HFFc6 (cell line): ENCODE measurements around the gene NTN3. TPM values are rescaled to one million over a fixed set of nuclear protein-coding genes. Genes with fewer than 3 reads are reported as not detected.

Source experiments
- DNase-seq: peaks from one replicate; pipeline ENCODE4 v3.0.0-alpha.2; 2018
- H3K27ac Mint-ChIP-seq: 2 replicates; pipeline ENCODE4 v1.8.0; 2020; ENCODE audit warnings: mild to moderate bottlenecking, mixed read lengths
- H3K27me3 Mint-ChIP-seq: 2 replicates; pipeline ENCODE4 v1.8.0; 2021; ENCODE audit warnings: mild to moderate bottlenecking, moderate library complexity, mixed read lengths; ENCODE audit not compliant: insufficient read depth
- H3K36me3 Mint-ChIP-seq: 2 replicates; pipeline ENCODE4 v1.8.0; 2021; ENCODE audit warnings: low read depth, mixed read lengths
- H3K4me1 Mint-ChIP-seq: 2 replicates; pipeline ENCODE4 v1.8.0; 2020; ENCODE audit warnings: low read depth, mixed read lengths
- H3K4me3 Mint-ChIP-seq: 2 replicates; pipeline ENCODE4 v1.8.0; 2020; ENCODE audit warnings: mild to moderate bottlenecking, moderate library complexity, mixed read lengths
- H3K9me3 Mint-ChIP-seq: 2 replicates; pipeline ENCODE4 v1.8.0; 2020; ENCODE audit warnings: mild to moderate bottlenecking, mixed read lengths
- long read RNA-seq: library from polyadenylated mRNA; unstranded; transcript quantifications from one replicate; pipeline ENCODE4 v2.0.0, GENCODE V29; 2019
- total RNA-seq, 6 experiments: library from RNA; stranded (reverse); fragmentation: NEBNext Ultra II Directional; extraction: Animal tissue kit (Norgen Biotek cat#: 25700); gene quantifications; 2 replicates in 1 of 6; 3 replicates in 5 of 6; pipeline ENCODE4 v1.2.3, GENCODE V29; 2021
- TF ChIP-seq, protein P1 (sequence below): fragments of 200-600 bp; sonication (generic); IDR thresholded peaks from 2 replicates; pipeline ENCODE4 v1.5.0; 2021; ENCODE audit warnings: antibody characterized with exemption, mild to moderate bottlenecking

NTN3 gene
- under 1 TPM; 0.22 to 0.47 (median 0.33) TPM for total RNA-seq
- long read RNA-seq = 0 reads

DNA sequence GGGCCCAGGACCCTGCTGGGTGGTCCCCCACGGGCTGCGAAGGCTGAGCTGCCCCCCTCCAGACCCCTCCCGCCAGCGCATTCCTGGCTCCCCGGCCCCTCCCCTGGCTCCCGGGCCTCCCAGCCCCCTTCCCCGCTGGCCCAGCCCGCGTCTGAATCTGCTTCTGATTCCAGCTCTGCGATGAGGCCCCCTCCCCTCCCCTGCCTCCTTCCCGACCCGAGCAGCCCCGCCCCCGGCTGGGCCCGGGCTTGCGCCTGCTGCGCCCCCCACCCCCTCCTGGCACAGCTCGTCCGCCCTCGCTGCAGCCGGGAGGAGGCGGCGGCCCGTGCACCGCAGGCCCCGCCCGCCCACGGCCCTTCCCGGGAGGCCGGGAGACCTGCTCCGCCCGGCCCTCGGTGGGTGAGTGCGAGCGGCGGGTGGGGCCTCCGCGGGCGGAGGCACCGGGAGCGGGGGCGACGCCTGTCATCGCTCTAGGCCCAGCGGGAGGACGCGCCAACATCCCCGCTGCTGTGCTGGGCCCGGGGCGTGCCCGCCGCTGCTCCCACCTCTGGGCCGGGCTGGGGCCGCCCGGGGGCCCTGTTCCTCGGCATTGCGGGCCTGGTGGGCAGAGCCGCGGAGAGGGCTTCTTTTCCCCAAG, at the start of gene NTN3:
NTN3 (plus strand) TSS at position 282 of the 637 bp plus-strand sequence. CDS start 405 bp downstream, outside the sequence.
- Mint-ChIP-seq H3K27me3 (no peaks in the 10 kb centered on the region; the same call in 1 of the 2 replicates), H3K4me3 (no peak within 1 kb of the TSS; the same call in 1 of the 2 replicates), H3K9me3 (no peaks in the 10 kb centered on the region), H3K27ac (no peak within 1 kb of the TSS), H3K36me3 (no peaks in the 10 kb centered on the region), H3K4me1 (no peaks in the 10 kb centered on the region)
- TF ChIP-seq, protein P1, sequence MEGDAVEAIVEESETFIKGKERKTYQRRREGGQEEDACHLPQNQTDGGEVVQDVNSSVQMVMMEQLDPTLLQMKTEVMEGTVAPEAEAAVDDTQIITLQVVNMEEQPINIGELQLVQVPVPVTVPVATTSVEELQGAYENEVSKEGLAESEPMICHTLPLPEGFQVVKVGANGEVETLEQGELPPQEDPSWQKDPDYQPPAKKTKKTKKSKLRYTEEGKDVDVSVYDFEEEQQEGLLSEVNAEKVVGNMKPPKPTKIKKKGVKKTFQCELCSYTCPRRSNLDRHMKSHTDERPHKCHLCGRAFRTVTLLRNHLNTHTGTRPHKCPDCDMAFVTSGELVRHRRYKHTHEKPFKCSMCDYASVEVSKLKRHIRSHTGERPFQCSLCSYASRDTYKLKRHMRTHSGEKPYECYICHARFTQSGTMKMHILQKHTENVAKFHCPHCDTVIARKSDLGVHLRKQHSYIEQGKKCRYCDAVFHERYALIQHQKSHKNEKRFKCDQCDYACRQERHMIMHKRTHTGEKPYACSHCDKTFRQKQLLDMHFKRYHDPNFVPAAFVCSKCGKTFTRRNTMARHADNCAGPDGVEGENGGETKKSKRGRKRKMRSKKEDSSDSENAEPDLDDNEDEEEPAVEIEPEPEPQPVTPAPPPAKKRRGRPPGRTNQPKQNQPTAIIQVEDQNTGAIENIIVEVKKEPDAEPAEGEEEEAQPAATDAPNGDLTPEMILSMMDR = no peak
- no peak for DNase-seq

DNA sequence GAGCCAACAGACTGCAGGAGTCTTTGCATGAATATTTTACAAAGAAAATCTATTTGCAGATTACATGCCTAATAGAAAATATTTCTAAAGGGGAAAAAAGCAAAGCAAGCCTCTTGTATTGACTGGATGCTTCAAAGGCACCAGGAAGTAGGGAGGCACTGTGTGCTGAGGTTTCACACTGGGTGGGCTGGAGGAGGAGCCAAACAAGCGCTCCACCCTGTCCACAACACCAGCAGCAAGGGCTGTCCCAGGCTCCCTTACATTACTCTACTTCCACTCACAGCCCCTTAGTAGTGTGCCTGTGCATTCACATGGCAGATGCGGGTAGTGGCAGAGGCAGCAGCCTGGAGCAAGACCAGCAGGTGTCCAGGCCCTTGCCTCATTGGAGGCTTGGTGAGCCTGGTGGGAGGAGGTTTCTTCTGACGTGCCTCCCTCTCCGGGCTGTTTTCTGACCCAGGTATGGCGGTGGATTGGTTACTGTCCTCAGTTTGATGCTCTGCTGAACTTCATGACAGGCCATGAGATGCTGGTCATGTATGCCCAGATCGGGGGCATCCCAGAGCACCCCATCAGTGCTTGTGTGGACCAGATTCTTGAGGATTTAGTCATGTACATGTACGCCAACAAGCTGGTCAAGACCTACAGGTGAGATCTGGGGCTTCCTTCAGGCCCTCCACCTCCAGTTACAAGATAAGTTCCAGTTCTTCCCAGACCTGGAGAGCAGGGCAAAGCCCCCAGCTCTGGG, 48.8 kb upstream of the NTN3 start:
- TF ChIP-seq, protein P1 = no peak
- H3K27ac Mint-ChIP-seq = no peak overlapping the region
- H3K27me3 Mint-ChIP-seq = peaks cover 5% of the 10 kb centered on the region
- no peaks in the 10 kb centered on the region for H3K36me3 Mint-ChIP-seq
- H3K4me1 Mint-ChIP-seq = peaks cover 8% of the 10 kb centered on the region; the same call in 1 of the 2 replicates
- no peak for DNase-seq
- H3K9me3 Mint-ChIP-seq = no peaks in the 10 kb centered on the region
- no peak overlapping the region for H3K4me3 Mint-ChIP-seq

DNA sequence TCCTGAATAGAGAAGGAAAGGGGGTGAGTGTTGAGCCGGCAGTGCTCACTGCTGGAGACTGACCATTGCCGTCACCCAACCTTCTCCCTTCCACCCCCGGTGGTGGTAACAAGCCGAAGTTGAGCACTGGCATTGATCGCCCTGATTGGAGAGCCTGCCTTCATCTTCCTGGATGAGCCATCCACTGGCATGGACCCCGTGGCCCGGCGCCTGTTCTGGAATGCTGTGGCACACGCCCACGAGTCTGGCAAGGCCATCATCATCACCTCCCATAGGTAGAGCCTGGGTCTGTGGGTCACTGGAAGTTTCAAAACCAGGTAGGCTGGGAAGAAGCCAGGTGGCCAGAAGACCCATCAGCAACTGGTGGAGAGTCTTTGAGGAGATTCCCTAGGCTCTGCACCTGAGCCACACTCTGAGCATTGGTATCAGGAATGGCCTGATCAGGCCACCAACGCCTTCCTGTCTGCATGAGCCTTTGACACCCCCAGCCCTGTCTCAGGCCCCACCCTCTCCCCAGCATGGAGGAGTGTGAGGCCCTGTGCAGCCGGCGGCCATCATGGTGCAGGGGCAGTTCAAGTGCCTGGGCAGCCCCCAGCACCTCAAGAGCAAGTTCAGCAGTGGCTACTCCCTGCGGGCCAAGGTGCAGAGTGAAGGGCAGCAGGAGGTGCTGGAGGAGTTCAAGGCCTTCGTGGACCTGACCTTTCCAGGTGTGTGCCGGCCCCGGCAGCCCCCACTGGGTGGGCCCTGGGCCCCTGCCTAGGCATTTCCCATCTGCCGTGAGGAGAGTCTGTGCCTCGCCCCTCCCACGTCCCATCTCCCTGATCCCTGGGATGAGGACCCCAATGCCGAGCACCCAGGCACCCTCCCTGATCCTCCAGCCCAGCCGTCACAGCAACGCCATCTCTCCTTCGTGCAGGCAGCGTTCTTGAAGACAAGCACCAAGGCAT, 46.8 kb upstream of the NTN3 start:
- DNase-seq = no peak
- Mint-ChIP-seq H3K27me3 (peaks cover 5% of the 10 kb centered on the region), H3K27ac (no peak overlapping the region), H3K4me3 (no peak overlapping the region), H3K36me3 (no peaks in the 10 kb centered on the region), H3K4me1 (peaks cover 21% of the 10 kb centered on the region), H3K9me3 (no peaks in the 10 kb centered on the region)
- TF ChIP-seq, protein P1 = no peak

DNA sequence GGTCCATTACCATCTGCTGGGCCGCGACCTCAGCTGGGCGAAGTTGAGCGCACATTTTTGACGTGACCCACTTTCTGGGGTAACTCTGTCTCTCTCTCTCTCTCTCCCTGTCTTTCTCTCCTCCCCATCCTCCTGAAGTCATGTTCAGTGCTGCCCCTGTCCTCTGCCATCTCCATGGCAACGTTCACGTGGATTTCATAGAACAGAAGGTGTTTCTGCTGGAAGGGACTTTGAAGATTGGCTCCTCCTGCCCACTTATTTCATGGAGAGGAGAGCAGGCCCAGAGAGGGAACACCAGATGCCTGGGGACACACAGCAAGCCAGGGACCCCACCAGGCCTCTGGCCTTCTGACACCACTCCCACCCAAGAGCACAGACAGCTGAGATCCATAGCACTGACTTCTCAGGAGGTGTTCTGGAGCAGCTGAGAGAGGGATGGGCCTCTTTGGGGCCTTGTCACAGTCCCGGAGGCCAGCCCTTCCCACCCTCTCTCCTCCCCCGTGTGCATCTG, 46.0 kb upstream of the NTN3 start:
- H3K27ac Mint-ChIP-seq = no peak overlapping the region
- H3K27me3 Mint-ChIP-seq = peaks cover 5% of the 10 kb centered on the region
- TF ChIP-seq, protein P1 = no peak
- no peak for DNase-seq
- H3K36me3 Mint-ChIP-seq = peaks cover 2% of the 10 kb centered on the region; the same call in 1 of the 2 replicates
- no peaks in the 10 kb centered on the region for H3K9me3 Mint-ChIP-seq
- H3K4me1 Mint-ChIP-seq = peaks cover 22% of the 10 kb centered on the region
- H3K4me3 Mint-ChIP-seq = no peak overlapping the region

DNA sequence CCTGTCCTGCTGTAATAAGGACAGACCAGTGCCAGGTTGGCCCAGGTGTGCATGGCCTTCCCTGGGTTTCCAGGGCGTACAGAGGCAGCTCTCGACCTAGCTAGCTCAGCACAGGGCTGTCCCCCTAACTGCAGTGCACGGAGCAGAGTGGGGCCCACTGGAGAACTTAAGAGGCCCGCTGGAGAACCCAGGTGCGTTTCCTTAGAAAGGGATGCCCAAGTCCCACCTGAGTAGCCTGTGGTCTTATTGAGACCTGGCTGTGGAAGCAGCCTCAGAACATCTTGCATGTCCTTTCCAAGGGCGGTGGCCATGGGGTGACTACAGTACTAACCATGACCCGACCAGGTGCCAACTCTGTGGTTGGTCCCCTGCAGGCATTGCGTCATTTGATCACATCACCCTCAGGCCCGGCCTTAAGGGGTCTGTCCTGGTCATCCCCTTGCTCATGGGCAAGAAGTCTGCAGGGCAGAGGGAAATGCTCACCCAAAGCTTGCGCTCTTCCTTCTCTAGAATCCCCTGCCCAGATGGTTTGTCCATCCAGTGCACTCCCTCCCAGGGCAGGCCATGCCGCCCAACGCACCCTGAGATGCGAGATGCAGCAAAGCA, 45.2 kb upstream of the NTN3 start:
- no peak overlapping the region for H3K4me3 Mint-ChIP-seq
- peaks cover 3% of the 10 kb centered on the region for H3K27me3 Mint-ChIP-seq
- TF ChIP-seq, protein P1 = no peak
- H3K9me3 Mint-ChIP-seq = no peaks in the 10 kb centered on the region
- H3K36me3 Mint-ChIP-seq = peaks cover 8% of the 10 kb centered on the region; the same call in 1 of the 2 replicates
- H3K27ac Mint-ChIP-seq = no peak overlapping the region
- no peak for DNase-seq
- H3K4me1 Mint-ChIP-seq = peaks cover 28% of the 10 kb centered on the region
